ENCODE data around the gene KRT84.

GRCh38 chr12:52394836-52395405 is 9.5 kb upstream of the KRT84 start:
- TF ChIP-seq CTCF (IDR thresholded peaks at IDR 0.05; ENCODE audit: poor library complexity, severe bottlenecking) = no peak
- no peak for TF ChIP-seq TAF1 (IDR thresholded peaks at IDR 0.05; ENCODE audit: low read depth)
- TF ChIP-seq EZH2 (IDR thresholded peaks at IDR 0.05; ENCODE audit: borderline replicate concordance, insufficient read depth, low read length, poor library complexity, severe bottlenecking) = no peak
- no peak for TF ChIP-seq MXI1 (conservative IDR thresholded peaks at IDR 0.05; ENCODE audit: poor library complexity, severe bottlenecking)
- no peak for TF ChIP-seq SMC3 (conservative IDR thresholded peaks at IDR 0.05; ENCODE audit: poor library complexity)
- TF ChIP-seq EP300 (conservative IDR thresholded peaks at IDR 0.05; ENCODE audit: poor library complexity, severe bottlenecking) = no peak
